Neural crest cell (in vitro differentiated cells): Measurements from ENCODE around the gene SFXN3. TPM values are rescaled to one million over a fixed set of nuclear protein-coding genes. Genes with fewer than 3 reads are reported as not detected.
A peak's percentile ranks its signal among the peaks of the same experiment; 100 is the strongest.
"Not testable (repeated sequence)": the region's sequence is repeated elsewhere in the genome, so short reads cannot be mapped to it uniquely, and the experiment has no call there.

Source experiments
- DNase-seq: peaks from one replicate; pipeline ENCODE4 v3.0.0; 2021; ENCODE audit warnings: low read depth, mixed read lengths, low spot score
- H3K27ac Mint-ChIP-seq: one replicate; pipeline ENCODE4 v1.8.0; 2021; ENCODE audit warnings: mild to moderate bottlenecking, mixed read lengths; ENCODE audit not compliant: unreplicated experiment
- H3K27me3 Mint-ChIP-seq: 2 replicates; pipeline ENCODE4 v1.8.0; 2021; ENCODE audit warnings: low read depth, mild to moderate bottlenecking, mixed read lengths
- H3K36me3 Mint-ChIP-seq: 2 replicates; pipeline ENCODE4 v1.8.0; 2021; ENCODE audit warnings: low read depth, mild to moderate bottlenecking, mixed read lengths
- H3K4me1 Mint-ChIP-seq: 2 replicates; pipeline ENCODE4 v1.8.0; 2021; ENCODE audit warnings: mixed read lengths
- H3K4me3 Mint-ChIP-seq: one replicate; pipeline ENCODE4 v1.8.0; 2021; ENCODE audit warnings: mild to moderate bottlenecking, mixed read lengths
- H3K9me3 Mint-ChIP-seq: 2 replicates; pipeline ENCODE4 v1.8.0; 2021; ENCODE audit warnings: mixed read lengths
- total RNA-seq: library from RNA; stranded (reverse); gene quantifications from 2 replicates; pipeline ENCODE4 v1.2.1, GENCODE V29; 2021
- TF ChIP-seq, protein P1 (sequence below): fragments of 200-600 bp; sonication (generic); conservative IDR thresholded peaks from 2 replicates; pipeline ENCODE4 v1.5.0; 2021; ENCODE audit warnings: antibody characterized with exemption, mild to moderate bottlenecking

Gene SFXN3
- total RNA-seq, 1 donor from 2014 or later = 2.1 TPM

DNA sequence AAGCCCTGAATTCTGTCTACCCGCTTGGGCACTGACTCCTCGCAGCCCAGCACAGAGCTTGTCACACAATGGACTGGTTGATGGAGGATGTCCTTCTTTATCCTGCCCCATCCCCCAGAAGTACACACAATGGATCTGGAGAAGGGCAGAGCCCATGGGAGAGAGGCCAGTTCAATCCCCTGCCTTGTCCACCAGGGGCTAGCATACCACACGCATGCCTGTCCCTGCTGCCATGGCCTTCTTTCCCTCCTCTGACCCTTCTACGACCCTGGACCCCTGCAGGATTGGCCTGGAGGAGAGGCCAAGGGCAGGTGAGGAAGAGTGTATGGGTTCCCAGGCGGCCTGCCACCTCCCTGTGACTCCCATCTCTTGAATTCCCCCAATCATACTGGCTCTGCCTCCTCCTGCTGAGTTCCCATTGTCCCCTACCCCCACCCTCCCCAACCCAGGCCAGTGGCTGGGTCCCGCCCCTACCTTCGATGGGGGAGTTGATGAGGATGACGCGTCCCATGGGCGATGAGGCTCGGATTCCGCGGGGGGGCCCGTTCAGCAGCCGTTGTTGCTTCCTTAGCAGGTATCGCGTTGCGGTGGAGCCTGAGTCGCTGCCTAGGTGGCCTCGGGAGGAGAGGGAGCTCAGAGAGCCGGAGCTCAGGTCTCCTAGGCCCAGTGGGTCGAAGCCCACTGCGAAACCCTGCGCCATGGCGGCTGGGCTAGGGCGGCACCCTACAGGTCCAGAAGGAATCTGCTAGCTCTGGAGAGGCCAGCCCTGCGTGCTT lies 1.3 kb upstream of the SFXN3 start:
- Mint-ChIP-seq H3K4me3 (no peak overlapping the region), H3K27me3 (peaks cover 69% of the 10 kb centered on the region), H3K27ac (no peak overlapping the region), H3K36me3 (no peaks in the 10 kb centered on the region), H3K4me1 (peaks cover 21% of the 10 kb centered on the region), H3K9me3 (no peaks in the 10 kb centered on the region)
- TF ChIP-seq, protein P1, sequence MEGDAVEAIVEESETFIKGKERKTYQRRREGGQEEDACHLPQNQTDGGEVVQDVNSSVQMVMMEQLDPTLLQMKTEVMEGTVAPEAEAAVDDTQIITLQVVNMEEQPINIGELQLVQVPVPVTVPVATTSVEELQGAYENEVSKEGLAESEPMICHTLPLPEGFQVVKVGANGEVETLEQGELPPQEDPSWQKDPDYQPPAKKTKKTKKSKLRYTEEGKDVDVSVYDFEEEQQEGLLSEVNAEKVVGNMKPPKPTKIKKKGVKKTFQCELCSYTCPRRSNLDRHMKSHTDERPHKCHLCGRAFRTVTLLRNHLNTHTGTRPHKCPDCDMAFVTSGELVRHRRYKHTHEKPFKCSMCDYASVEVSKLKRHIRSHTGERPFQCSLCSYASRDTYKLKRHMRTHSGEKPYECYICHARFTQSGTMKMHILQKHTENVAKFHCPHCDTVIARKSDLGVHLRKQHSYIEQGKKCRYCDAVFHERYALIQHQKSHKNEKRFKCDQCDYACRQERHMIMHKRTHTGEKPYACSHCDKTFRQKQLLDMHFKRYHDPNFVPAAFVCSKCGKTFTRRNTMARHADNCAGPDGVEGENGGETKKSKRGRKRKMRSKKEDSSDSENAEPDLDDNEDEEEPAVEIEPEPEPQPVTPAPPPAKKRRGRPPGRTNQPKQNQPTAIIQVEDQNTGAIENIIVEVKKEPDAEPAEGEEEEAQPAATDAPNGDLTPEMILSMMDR = no peak
- DNase-seq = no peak

GRCh38 chr10:101030496-101031127 lies 422 bp upstream of the SFXN3 start:
- no peaks in the 10 kb centered on the region for H3K9me3 Mint-ChIP-seq
- H3K4me1 Mint-ChIP-seq = peaks cover 21% of the 10 kb centered on the region
- DNase-seq = no peak
- TF ChIP-seq, protein P1 = no peak
- H3K27me3 Mint-ChIP-seq = peaks cover 77% of the 10 kb centered on the region
- H3K36me3 Mint-ChIP-seq = no peaks in the 10 kb centered on the region
- no peak overlapping the region for H3K27ac Mint-ChIP-seq
- H3K4me3 Mint-ChIP-seq = peak overlapping the region; percentile 78

- no peak overlapping the region for H3K27ac Mint-ChIP-seq
- no peaks in the 10 kb centered on the region for H3K9me3 Mint-ChIP-seq
- H3K4me3 Mint-ChIP-seq = peak overlapping the region; percentile 78
- TF ChIP-seq, protein P1 = no peak
- peaks cover 88% of the 10 kb centered on the region for H3K27me3 Mint-ChIP-seq
- no peaks in the 10 kb centered on the region for H3K36me3 Mint-ChIP-seq
- DNase-seq = no peak
- peaks cover 21% of the 10 kb centered on the region for H3K4me1 Mint-ChIP-seq
These were observed 982 bp downstream of the SFXN3 start for GRCh38 chr10:101031796-101032636.

GRCh38 chr10:101032637-101033224 lies 1.7 kb downstream of the SFXN3 start:
- no peak for DNase-seq
- H3K27me3 Mint-ChIP-seq = peaks cover 91% of the 10 kb centered on the region
- H3K27ac Mint-ChIP-seq = no peak overlapping the region
- peaks cover 25% of the 10 kb centered on the region for H3K4me1 Mint-ChIP-seq
- TF ChIP-seq, protein P1 = no peak
- no peaks in the 10 kb centered on the region for H3K9me3 Mint-ChIP-seq
- no peaks in the 10 kb centered on the region for H3K36me3 Mint-ChIP-seq
- peak overlapping the region; percentile 71 for H3K4me3 Mint-ChIP-seq

DNA sequence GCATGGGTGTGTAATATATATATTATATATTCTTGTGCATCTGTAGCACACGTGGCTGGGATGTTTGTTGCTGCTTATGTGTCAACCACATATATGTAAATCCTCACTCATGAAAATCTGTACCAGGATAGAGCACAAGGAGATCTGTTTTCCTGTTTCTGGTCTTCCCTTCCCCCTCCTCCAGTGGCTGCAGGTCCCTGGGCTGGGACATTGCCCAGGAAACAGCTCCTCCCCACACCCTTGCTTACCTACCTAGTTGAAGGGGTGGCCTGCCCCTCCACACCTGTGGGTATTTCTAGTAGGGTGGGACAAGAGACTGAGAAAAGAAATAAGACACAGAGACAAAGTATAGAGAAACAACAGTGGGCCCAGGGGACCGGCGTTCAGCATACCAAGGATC lies 2.2 kb downstream of the SFXN3 start:
- no peaks in the 10 kb centered on the region for H3K36me3 Mint-ChIP-seq
- H3K9me3 Mint-ChIP-seq = no peaks in the 10 kb centered on the region
- H3K27me3 Mint-ChIP-seq = peaks cover 88% of the 10 kb centered on the region
- H3K4me1 Mint-ChIP-seq = peaks cover 30% of the 10 kb centered on the region
- no peak overlapping the region for H3K27ac Mint-ChIP-seq
- DNase-seq = no peak
- no peak overlapping the region for H3K4me3 Mint-ChIP-seq
- TF ChIP-seq, protein P1 = no peak

GRCh38 chr10:101034404-101034803 lies 3.4 kb downstream of the SFXN3 start:
- H3K4me3 Mint-ChIP-seq, DNase-seq, H3K36me3 Mint-ChIP-seq, H3K9me3 Mint-ChIP-seq, H3K27ac Mint-ChIP-seq: not testable (repeated sequence)
- peaks cover 31% of the 10 kb centered on the region for H3K4me1 Mint-ChIP-seq
- peaks cover 79% of the 10 kb centered on the region for H3K27me3 Mint-ChIP-seq
